Non-pigmented ciliary epithelial cell (primary cell): ENCODE data around the gene CIAO3.
A peak's percentile ranks its signal among the peaks of the same experiment; 100 is the strongest.
"Not testable (repeated sequence)": the region's sequence is repeated elsewhere in the genome, so short reads cannot be mapped to it uniquely, and the experiment has no call there.

Experiments used
- DNase-seq: peaks from one replicate; pipeline ENCODE4 v3.0.0-alpha.2; 2010; ENCODE audit warnings: low read depth

CIAO3 gene

DNA sequence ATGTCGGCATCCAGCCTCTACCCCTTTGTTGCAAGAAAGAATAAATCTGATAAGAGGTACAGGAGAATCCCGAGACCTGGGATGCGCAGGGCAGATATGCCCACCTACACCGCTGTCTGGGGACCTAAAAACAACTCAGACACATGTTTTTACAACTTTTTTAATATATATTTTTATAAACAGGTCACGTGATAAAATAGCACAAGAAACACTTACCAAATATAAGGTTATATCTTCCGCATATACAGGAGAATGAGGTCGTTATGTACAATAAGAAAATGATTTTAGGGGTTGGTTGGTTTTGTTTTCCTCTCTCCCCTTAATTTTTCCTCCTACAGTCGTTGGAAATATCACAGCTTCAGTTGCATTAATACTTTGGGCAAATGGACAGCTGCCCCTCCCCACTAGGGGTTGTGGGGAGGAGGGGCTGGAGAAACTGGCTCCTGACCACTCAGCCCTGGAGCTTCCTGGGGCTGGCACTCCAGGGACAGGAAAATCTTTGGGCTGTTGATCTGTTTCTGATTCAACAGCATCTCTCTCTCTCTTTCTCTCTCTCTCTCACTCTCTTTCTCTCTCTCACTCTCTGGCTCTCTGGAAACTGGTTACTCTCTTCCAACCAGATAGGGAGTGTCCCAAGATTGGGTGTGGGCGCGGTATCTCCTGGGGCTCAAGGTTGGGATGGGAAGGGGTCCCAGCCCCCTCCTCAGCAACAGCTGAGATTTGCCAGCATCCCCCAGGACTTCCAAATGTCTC lies 48.3 kb downstream of the CIAO3 start:
- no peak for DNase-seq

DNA sequence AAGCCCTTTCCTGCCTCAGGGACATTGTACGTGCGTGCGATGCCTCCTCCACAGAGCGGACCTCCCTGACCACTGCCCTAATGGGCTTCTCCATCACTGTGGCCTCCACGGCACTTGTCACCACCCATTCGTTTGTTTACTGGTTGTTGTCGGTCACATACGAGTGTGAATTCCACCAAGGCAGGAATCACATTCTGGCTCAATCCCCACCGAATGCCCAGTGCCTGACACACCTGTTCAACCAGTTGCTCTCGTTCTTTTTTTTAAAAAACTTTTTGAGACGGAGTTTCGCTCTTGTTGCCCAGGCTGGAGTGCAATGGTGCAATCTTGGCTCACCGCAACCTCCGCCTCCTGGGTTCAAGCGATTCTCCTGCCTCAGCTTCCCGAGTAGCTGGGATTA lies 49.6 kb downstream of the CIAO3 start:
- not testable (repeated sequence) for DNase-seq

DNA sequence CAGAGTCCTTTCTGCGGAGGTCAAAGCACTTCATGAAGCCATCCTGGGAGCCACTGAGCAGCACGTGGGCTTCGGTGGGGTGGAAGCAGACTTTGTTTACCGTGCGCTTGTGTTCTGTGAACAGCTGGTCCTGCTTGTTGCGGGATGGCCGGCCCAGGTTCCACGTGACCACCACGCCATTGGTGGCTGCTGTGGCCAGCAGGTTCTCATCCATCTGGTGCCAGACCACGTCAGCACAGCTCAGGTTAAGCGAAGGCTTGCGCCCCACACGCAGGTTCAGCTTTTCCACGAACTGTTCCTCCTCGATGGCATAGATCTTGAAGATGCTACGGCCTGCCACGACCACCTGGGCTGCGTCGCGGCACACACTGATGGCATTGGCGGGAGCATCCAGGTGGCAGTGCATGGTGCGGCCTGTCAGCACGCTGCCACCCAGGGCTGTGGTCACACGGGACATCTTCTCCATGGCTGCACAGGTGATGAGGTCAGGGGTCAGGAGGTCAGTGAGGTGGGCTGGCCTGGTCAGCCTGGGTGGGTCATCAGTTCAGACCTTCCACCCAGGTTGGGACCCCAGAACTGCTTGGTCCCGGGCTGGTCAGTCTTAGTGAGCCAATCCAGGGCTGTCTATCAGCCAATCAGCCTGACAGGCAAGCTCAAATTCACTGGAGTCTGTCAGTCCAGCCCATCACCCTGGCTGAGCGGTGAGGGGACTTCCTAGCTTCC lies 51.5 kb downstream of the CIAO3 start:
- no peak for DNase-seq

DNA sequence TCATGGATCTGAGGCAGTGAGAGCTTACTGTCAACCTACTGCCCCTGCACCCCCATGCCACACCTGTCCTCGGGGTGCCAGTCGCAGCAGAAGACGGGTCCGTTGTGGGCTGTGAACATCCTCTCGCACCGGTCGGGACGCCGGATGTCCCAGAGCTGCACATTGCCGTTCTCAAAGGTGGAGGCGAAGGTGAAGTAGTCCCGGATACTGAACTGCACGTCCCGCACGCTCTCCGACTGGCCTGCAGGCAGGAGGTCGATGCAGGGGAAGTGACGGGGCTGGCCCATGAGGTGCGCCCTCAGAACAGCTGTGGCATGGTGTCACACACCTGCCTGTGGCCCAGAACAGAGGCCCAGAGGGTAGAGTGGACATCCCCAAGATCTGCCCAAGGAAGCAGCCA lies 53.3 kb downstream of the CIAO3 start:
- DNase-seq: no peak

DNA sequence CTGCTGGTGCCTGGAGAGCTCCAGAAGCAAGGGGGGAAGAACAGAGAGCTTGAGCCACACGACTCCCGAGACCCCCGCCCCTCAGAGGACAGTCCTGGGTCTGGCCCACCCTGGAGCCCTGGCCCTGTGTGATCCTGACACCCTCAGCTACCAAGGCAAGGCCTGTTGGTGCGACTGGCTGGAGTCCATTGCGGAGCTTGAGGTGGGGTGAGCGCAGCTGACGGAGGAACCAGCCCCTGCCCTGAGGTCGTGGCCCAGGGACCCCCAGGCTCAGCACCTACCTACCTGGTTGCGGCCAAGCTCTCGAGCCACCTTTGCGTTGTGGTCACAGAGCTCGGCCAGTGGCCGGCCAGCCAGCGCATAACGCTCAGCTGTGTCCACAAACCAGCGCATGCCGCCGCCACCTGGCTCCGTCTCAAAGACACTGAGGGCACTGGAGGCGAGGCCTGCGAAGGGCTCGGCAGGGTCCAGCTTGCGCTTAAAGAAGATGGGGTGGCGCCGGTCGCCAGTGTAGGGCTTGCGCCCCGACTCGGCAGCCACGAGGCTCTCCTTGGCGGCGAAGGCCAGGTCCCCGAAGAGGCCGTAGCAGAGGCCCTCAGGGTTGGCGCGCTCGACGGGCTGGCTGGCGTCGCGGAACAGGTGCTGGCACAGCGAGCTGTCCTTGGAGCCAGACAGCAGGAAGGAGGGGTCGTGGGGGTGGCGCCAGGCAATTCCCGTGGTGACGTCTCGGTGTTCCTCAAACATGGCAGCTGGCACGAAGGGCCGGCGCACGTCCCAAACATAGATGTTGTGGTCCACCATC lies 54.1 kb downstream of the CIAO3 start:
- no peak for DNase-seq

DNA sequence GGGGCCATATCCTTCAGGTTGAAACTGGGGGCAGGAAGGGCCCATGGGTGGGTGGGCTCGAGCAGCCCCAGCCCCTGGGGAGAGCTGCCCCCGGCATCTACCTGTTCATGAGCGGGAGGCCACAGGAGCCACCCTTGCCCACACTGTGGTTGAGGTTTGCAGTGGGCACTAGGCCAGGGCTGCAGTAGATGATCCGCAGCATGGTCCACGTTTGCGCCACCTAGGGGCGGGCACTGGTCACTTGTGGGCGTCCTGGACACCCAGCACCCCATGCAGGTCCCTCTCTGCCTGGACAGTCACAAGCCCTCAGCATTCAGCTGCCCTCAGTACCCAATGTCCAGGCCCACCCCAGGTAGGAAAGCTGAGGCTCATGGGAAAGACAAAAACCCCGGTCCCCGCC lies 54.8 kb downstream of the CIAO3 start:
- no peak for DNase-seq

DNA sequence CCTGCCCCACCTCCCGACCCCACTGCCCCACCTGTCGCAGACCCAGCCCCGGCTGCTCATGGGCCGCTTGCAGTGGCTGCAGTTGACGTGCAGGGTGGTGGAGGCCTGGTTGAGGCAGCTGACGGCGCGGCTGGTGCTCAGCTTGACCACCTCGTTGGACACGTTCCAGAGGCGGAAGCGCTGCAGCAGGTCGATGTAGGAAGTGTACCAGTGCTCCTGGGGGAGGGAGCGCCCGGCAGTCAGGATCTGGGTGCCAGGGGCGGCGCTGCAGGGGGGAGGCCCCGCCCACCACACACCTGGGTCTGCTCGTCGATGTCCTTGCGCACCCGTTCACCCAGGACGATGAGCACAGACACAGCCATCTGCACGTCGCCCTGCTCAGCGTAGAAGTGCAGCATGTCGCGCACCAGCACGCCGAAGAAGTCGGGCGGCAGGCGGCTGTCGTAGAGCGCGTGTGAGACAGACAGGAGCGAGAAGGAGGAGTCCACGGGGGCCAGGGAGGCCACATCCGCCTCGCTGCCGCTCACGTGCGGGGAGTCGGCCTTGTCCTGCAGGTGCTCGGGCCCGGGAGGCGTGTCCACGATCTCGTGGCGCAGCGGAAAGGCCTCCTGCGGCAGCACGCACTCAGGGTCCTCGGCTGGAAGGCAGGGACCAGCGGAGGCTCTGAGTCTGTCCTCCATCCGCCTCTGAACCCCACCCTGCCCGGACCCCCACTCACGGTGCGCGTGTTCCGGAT lies 55.7 kb downstream of the CIAO3 start:
- no peak for DNase-seq

DNA sequence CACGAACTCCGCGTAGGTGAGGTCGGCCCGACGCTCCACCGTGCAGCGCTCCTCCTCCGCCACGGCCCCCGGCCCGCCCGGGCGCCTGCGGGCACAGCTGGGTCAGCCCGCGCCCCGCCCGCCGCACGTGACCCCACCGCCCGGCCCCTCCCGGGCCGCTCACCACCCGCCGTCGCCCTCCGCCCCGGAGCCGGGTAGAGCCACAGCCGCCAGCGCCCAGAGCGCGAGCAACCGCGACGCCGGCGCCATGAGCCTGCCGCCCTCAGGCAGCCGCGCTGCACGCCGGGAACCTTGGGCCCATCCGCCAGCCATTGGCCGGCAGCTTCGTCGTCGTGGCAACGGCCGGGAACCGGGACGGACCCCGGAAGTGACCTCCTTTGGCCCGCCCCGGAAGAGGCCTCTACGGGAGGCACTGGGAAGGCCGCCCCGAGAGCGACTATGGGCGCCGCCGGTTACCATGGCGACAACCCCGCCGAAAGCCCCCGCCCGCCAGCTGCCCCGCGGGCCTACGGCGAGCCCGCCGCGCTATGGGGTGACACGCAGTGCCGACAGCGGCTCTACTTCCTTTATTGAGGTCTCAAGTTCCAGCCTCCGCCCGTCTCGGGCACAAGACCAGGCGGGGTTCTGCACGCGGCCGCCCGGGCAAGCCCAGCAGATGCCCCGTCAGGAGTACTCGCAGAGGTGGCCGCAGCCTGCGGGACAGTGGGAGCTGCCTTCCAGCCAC lies 56.6 kb downstream of the CIAO3 start, which contains the start of gene JMJD8:
Gene JMJD8 (minus strand): TSS at position 264 of the 724 bp plus-strand sequence. CDS start 15 bp downstream, at position 249.
- peak; percentile 63 for DNase-seq

DNA sequence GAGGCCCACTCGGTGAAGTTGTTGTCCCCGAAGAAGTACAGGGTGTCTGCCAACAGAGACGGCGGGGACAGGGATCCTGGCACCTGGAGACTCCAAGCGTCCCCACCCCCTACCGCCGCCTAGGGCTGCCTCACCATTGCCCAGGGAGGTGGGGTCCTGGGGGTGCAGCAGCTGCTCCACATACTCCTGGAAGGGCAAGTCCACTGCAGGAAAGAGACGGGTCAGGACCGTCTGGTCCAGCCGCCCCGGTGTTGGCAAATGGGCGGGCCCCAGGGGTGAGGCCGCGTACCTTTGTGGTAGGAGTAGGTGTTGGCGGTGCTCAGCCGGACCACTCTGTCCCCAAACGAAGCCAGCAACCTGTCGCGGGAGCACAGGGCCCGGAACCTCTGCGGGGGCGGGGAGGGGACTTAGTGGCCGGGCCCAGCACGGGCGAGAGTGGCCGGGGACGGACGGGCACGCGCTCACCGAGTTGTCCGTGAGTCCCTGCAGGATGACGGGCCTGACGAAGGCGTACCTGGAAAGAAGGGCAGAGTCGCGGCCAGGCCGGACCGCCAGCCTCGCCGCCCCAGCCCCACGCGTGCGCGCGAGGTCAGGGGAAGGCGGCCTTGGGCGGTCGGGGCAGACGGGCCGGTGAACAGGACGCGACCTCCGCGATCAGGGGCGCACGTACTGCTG lies 57.3 kb downstream of the CIAO3 start:
- no peak for DNase-seq

DNA sequence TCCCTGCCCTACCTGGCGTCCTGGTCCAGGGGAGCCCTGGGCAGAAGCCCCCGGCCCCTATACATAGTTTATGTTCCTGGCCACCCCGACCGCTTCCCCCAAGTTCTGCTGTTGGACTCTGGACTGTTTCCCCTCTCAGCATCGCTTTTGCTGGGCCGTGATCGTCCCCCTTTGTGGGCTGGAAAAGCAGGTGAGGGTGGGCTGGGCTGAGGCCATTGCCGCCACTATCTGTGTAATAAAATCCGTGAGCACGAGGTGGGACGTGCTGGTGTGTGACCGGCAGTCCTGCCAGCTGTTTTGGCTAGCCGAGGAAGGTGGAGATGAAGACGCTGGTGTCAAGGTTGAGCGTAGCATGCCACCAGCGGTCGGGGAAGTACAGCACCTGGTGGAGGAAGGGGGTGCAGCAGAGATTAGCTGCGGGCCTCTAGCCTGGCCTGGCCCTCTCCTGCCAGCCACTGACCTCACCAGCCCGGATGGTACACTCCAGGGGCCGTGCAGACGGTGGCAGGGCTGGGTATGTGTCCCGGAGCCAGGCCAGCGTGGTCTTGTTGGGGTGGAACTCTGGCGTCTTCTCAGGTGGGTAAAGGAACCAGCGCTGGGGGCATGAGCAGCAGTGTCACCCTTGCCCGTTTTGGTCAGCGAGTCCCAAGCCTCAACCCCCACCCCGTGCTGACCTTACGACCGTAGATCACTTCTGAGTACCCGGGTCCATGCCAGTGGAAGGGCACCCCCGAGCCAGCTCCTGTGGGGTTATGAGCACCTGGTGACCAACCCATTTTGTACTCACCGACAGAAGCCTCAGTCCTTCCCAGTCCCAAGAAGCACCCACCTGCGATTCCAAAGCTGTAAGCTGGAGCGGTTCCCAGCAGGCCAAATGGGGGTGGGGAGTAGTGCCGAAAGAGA lies 58.1 kb downstream of the CIAO3 start:
- no peak for DNase-seq

DNA sequence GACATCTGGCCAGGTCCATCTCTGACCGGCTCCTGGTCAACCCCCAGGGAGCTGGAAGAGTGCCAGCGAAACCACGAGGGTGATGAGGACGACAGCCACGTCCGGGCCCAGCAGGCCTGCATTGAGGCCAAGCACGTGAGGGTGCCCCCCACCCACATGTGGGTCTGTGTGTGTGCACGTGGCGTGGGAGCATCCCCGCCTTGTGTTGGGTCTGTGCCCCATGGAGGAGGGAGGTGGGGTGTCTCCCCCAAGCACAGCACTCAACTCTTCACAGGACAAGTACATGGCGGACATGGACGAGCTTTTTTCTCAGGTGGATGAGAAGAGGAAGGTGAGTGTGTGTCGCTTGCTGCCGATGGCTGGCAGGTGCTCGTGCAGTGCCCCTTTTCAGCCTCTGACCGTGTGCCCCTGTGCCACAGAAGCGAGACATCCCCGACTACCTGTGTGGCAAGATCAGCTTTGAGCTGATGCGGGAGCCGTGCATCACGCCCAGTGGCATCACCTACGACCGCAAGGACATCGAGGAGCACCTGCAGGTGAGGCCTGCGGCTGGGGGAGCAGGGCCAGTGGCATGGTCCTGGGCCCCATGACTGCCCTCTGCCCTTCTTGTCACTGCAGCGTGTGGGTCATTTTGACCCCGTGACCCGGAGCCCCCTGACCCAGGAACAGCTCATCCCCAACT lies 58.9 kb downstream of the CIAO3 start:
- no peak for DNase-seq

DNA sequence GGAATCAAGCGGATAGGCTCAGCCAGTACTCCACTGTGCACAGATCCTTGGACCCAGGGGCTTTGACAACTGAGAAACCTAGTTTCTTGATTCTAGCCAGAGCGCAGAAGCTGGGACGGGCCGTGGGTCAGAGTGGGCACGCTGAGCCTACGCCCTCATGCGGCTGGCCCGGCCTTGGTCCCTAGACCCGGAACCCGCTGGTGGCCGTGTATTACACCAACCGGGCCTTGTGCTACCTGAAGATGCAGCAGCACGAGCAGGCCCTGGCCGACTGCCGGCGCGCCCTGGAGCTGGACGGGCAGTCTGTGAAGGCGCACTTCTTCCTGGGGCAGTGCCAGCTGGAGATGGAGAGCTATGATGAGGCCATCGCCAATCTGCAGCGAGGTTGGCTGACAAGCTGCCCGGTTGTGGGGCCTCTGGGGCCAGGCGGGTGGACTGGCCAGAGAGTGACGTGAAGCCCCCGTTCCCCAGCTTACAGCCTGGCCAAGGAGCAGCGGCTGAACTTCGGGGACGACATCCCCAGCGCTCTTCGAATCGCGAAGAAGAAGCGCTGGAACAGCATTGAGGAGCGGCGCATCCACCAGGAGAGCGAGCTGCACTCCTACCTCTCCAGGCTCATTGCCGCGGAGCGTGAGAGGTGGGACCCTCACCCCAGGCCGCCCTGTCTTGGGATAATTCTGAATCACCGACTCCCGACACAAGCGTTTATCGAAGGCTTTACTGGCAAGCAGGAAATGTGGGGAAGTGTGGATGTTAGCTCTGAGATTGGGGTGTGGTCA lies 59.6 kb downstream of the CIAO3 start:
- no peak for DNase-seq

DNA sequence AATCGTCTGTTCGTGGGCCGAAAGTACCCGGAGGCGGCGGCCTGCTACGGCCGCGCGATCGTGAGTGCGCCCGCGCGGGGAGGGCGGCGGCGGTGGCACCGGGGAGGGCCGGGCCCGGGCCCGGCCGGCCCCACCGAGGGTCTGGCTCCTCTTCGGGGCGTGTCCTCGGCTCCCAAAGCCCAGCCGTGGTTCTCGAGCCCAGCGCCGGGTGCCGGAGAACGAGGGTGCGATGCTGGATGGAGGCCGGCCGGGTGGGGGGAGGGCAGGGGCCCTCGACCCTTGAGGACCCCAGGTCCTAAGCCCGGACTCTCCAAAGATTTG lies 60.2 kb downstream of the CIAO3 start:
- no peak for DNase-seq

DNA sequence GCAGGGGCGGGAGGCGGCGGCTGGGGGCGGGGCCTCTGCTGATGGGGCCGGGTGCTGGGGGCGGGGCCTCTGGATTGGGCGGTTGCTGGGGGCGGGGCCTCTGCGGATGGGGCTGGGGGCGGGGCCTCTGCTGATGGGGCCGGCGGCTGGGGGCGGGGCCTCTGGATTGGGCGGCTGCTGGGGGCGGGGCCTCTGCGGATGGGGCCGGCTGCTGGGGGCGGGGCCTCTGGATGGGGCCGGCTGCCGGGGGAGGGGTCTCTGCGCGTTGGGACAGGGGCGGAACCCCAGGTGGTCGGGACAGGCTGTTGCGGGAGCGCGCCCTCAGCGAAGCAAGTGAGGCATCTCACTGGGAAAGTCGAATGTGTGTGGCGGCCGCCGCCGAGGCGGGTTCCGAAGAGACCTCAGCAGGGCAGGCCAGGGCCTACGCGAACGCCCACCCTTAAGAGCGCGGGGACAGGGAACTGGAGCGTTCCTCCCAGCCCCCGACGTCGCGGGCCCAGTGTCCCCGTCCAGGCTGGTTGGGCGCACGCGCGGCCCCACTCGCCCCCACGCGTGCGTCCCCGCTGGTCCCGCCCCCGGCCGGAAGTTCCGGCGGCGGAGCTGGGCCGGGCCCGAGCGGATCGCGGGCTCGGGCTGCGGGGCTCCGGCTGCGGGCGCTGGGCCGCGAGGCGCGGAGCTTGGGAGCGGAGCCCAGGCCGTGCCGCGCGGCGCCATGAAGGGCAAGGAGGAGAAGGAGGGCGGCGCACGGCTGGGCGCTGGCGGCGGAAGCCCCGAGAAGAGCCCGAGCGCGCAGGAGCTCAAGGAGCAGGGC lies 60.8 kb downstream of the CIAO3 start, which contains the start of gene STUB1:
Gene STUB1 (plus strand): TSS at position 597 of the 811 bp plus-strand sequence. CDS start 116 bp downstream, at position 713.
- DNase-seq: peak; percentile 20
